NCI-H187 treated with DMSO at 0.1 percent for 48 hours (cell line): ENCODE data around the gene TANGO2.

Experiments
- DNase-seq: peaks from one replicate; lab custom pipeline; 2025; lab: John Stamatoyannopoulos, UW

The TANGO2 gene

GRCh38 chr22:19995611-19996339 is 25.1 kb upstream of the TANGO2 start:
- DNase-seq: no peak

GRCh38 chr22:19996694-19997384 is 24.1 kb upstream of the TANGO2 start:
- no peak for DNase-seq

GRCh38 chr22:19997561-19998231 is 23.2 kb upstream of the TANGO2 start:
- no peak for DNase-seq

- DNase-seq: no peak
These were observed 22.5 kb upstream of the TANGO2 start for GRCh38 chr22:19998232-19998951.

GRCh38 chr22:19998991-19999820 is 21.7 kb upstream of the TANGO2 start:
- DNase-seq: no peak

GRCh38 chr22:20000246-20001081 is 20.4 kb upstream of the TANGO2 start:
- no peak for DNase-seq

- DNase-seq: no peak
These were observed 19.8 kb upstream of the TANGO2 start for GRCh38 chr22:20001082-20001638.

GRCh38 chr22:20002128-20002527 is 18.8 kb upstream of the TANGO2 start:
- DNase-seq: no peak

GRCh38 chr22:20002636-20003035 is 18.3 kb upstream of the TANGO2 start:
- no peak for DNase-seq

GRCh38 chr22:20003304-20003703 is 17.6 kb upstream of the TANGO2 start:
- DNase-seq: no peak

- DNase-seq: no peak
These were observed 16.4 kb upstream of the TANGO2 start for GRCh38 chr22:20004464-20004863.

- DNase-seq: no peak
These were observed 12.5 kb upstream of the TANGO2 start for GRCh38 chr22:20008221-20008995.

- no peak for DNase-seq
These were observed 11.9 kb upstream of the TANGO2 start for GRCh38 chr22:20009018-20009491.

- DNase-seq: no peak
These were observed 11.2 kb upstream of the TANGO2 start for GRCh38 chr22:20009582-20010306.

- no peak for DNase-seq
These were observed 10.4 kb upstream of the TANGO2 start for GRCh38 chr22:20010307-20011122.

- DNase-seq: no peak
These were observed 9.6 kb upstream of the TANGO2 start for GRCh38 chr22:20011123-20011992.
